Caki2 (cell line): ENCODE measurements around the gene GALNT6. TPM values are rescaled to one million over a fixed set of nuclear protein-coding genes. Genes with fewer than 3 reads are reported as not detected.
A peak's percentile ranks its signal among the peaks of the same experiment; 100 is the strongest.
"Not testable (repeated sequence)": the region's sequence is repeated elsewhere in the genome, so short reads cannot be mapped to it uniquely, and the experiment has no call there.

ENCODE experiments used
- DNase-seq: peaks from one replicate; pipeline ENCODE4 v3.0.0-alpha.2; 2015; ENCODE audit warnings: low read depth
- in situ Hi-C: cut with HindIII; loops from 2 replicates; pipeline ENCODE4 v1.10.0; 2016; ENCODE audit warnings: low sequenced_read_pairs, low pct_unique_long_range_greater_than_20kb, mixed read lengths
- total RNA-seq: library from RNA; depleted of rRNA; stranded (reverse); fragments of >200 nt; shearing (Covaris generic); gene quantifications from 2 replicates; pipeline ENCODE4 v1.2.3, GENCODE V29; 2014; ENCODE audit warnings: low replicate concordance; rRNA removed

The GALNT6 gene
- total RNA-seq, 1 experiment from 2014 or later = not detected

GRCh38 chr12:51318846-51319599 lies 72.2 kb downstream of the GALNT6 start:
- DNase-seq = no peak
- in situ Hi-C loops = no loop called here

DNA sequence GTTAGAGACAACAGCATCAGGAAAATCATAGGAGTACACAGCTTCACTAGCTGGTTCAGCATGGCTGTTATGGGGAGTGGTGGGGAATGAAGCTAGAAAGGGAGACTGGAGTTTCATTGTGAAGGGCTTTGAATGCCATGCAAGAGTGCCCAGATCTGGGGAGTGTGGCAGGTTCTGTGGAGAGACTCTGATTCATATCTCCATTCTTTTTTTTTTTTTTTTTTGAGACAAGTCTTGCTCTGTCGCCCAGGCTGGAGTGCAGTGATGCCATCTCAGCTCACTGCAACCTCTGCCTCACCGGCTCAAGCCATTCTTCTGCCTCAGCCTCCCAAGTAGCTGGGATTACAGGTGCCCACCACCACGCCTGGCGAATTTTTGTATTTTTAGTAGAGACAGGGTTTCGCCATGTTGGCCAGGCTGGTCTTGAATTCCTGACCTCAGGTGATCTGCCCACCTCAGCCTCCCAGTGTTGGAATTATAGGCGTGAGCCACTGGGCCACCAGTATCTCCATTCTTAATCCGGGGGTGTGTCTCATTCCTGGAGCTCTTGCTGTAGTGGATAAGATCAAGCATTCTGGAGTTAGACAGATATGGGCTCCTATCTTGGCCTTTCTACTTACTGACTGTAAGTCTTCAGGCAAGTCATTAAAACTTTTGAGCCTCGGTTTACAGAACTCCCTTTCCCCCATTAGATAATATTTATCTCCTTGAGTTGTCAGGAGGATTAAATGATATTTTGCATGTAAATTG lies 73.0 kb downstream of the GALNT6 start:
- peak; percentile 32 for DNase-seq
- in situ Hi-C loops = not testable (repeated sequence)

DNA sequence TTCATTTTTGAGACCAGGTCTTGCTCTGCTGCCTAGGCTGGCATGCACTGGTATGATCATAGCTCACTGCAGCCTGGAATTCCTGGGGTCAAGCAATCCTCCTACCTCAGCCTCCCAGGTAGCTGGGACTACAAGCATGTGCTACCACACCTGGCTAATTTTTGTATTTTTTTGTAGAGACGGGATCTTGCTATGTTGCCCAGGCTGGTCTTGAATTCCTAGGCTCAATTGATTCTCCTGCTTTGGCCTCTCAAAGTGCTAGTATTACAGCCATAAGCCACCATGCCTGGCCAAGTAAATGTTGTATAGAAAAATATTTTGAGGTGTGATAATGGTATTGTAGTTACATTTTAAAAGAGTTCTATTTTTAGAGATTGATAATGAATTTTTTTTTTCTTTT lies 79.8 kb downstream of the GALNT6 start:
- no peak for DNase-seq

DNA sequence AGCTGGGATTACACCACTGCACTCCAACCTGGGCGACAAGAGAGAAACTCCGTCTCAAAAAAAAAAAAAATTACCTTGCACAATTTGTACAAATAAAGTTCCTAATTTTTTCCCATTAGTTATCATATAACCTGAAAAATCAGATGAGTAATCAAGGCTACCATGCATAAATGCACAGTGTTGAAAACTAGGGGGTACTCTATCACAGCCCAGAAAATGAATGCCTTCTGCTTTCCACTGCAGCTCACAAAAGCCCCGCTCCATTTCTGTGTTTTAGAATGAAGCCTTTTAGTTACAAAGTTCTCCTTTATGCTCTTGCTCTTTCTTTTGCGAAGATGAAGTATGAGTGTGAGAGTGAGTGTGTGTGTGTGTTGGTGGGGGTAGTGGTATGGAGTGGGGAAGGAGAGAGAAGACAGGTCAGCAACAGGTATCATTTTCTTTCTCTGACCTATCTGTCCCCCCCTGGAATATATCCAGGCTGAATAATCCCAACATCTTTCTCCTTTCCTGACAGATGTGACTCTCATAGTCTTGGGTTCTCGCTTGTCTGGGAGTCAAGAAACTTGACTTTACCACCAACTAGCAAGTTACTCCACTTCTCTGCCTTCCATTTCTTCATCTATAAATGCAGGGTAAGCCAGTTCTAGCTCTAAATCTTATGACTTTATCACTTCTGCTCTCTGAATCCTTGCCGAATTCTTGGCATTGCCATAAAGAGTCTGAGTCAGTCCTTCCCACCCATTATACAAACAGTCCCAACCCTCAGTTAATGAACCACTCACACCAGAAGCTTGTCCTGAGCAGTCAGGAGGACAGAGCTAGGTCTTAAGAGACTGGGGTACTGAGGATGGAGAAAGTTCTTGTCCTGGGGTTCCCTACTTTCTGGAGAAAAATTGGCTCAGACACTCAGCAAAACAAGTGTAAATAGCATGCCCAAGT lies 83.3 kb downstream of the GALNT6 start:
- DNase-seq = peak; percentile 83
- in situ Hi-C loops = no loop called here

More for the DNA sequence above, 79.8 kb downstream of the GALNT6 start:
- in situ Hi-C loops = no loop called here

- DNase-seq = no peak
- in situ Hi-C loops = no loop called here
Measured at GRCh38 chr12:51306507-51306906, 84.7 kb downstream of the GALNT6 start.

Other genes starting within 250 kb of the GALNT6 start
- 24.0 and 26.0 TPM in 2 replicates for gene TFCP2, start 218.3 kb downstream of the GALNT6 start, total RNA-seq
- 1.6 and 4.4 TPM in 2 replicates for gene POU6F1, start 173.3 kb downstream of the GALNT6 start, total RNA-seq
- 233 and 309 TPM in 2 replicates for gene DAZAP2, start 152.6 kb downstream of the GALNT6 start, total RNA-seq
- gene SMAGP, start 121.0 kb downstream of the GALNT6 start, total RNA-seq = 0.43 and 2.0 TPM in 2 replicates
- not detected in 2 replicates for gene BIN2, start 67.2 kb downstream of the GALNT6 start, total RNA-seq
- not detected in 2 replicates for gene CELA1, start 44.7 kb downstream of the GALNT6 start, total RNA-seq
- gene SLC4A8, start 33.4 kb upstream of the GALNT6 start, total RNA-seq = 8.0 and 16.3 TPM in 2 replicates
- 0.30 TPM in 1 of 2 replicates, not detected in the other for gene SCN8A, start 199.8 kb upstream of the GALNT6 start, total RNA-seq